Suprapubic skin (tissue), 4 donors: ENCODE measurements around the gene CRX. TPM values are rescaled to one million over a fixed set of nuclear protein-coding genes. Genes with fewer than 3 reads are reported as not detected.
A peak's percentile ranks its signal among the peaks of the same experiment; 100 is the strongest.
"Not testable (repeated sequence)": the region's sequence is repeated elsewhere in the genome, so short reads cannot be mapped to it uniquely, and the experiment has no call there.

Experiments
- DNase-seq, 2 donors: peaks; one replicate each; pipeline ENCODE4 v3.0.0-alpha.2; 2019; ENCODE audit warnings: low spot score in 2 of 2
- H3K27ac ChIP-seq: fragments of 200-600 bp; sonication (generic); one replicate; pipeline ENCODE4 v1.5.1; 2019
- H3K27me3 ChIP-seq: fragments of 200-600 bp; sonication (generic); one replicate; pipeline ENCODE4 v1.5.1; 2019
- H3K36me3 ChIP-seq: fragments of 200-600 bp; sonication (generic); one replicate; pipeline ENCODE4 v1.5.1; 2019
- H3K4me1 ChIP-seq: fragments of 200-600 bp; sonication (generic); one replicate; pipeline ENCODE4 v1.5.1; 2019
- H3K4me3 ChIP-seq: fragments of 200-600 bp; sonication (generic); one replicate; pipeline ENCODE4 v1.5.1; 2019; ENCODE audit warnings: mild to moderate bottlenecking
- H3K9me3 ChIP-seq: fragments of 200-600 bp; sonication (generic); one replicate; pipeline ENCODE4 v1.5.1; 2019
- EP300 ChIP-seq: sonication (generic); formaldehyde crosslinking; IDR thresholded peaks from one replicate; pipeline ENCODE4 v1.6.1; 2017; ENCODE audit warnings: antibody characterized with exemption
- POLR2A ChIP-seq, 2 donors: fragments of 450-650 bp; IDR thresholded peaks; one replicate each; pipeline ENCODE4 v1.6.1; 2017; ENCODE audit warnings: antibody characterized with exemption in 2 of 2, mild to moderate bottlenecking in 2 of 2, moderate library complexity in 2 of 2
- POLR2AphosphoS5 ChIP-seq, 3 donors: sonication (generic); formaldehyde crosslinking; IDR thresholded peaks; one replicate each; pipeline ENCODE4 v1.6.1; 2017; ENCODE audit warnings: antibody characterized with exemption in 3 of 3
- WGBS: methylation state at CpG from one replicate; pipeline ENCODE4 v1.1.5; 2018; 5-methylcytosine and 5-hydroxymethylcytosine counted together
- total RNA-seq, 4 donors: library from RNA; depleted of rRNA; stranded (reverse); fragments of >200 nt; gene quantifications; one replicate each; pipeline ENCODE4 v1.1.0, GENCODE V29; 2016
- TF ChIP-seq, protein P1 (sequence below), 2 donors: fragments of 200-600 bp in 1 of 2; fragments of 450-650 bp in 1 of 2; sonication (generic) in 1 of 2; IDR thresholded peaks; one replicate each; pipeline ENCODE4 v1.5.1; 2016 to 2019; ENCODE audit warnings: antibody characterized with exemption in 2 of 2, mild to moderate bottlenecking in 1 of 2, moderate library complexity in 1 of 2

The CRX gene
- not detected for total RNA-seq

DNA sequence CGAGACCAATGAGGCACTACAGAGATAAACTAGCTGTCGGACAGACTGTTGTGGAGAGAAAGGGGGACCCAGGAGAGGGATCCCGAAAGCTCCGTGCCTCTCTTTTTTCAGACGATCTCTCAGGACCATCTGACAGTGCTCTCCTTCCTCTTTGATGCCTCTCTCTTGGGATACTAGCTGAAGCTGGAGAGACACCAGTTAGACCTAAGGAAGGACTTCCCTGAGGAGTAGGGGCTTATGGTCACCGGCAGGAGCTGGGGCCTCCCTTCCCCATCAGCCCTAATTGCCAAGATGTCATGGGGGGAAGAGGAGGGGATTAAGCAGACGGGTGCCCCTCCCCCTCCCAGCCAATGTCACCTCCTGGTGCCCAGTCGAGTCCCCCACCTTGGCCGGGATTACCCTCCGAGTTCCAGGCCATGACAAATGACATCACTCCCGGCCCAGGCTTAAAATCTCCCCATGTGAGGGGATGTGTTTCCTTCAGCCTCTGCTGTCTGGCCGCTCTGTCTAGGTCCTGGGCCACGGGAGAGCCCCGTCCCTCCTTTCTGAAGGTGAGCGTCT is at the start of gene CRX:
TSS of gene CRX (plus strand) at position 478 of the 561 bp plus-strand sequence. CDS start 12,507 bp downstream, outside the sequence.
- WGBS: 45% methylated on average over 15 of the region's 15 CpGs
- DNase-seq: no peak
- Histone ChIP-seq H3K27me3 (peaks cover 54% of the 10 kb centered on the region), H3K9me3 (peaks cover under 1% of the 10 kb centered on the region), H3K36me3 (no peaks in the 10 kb centered on the region), H3K4me3 (no peak within 1 kb of the TSS), H3K27ac (no peak within 1 kb of the TSS), H3K4me1 (no peaks in the 10 kb centered on the region)
- TF ChIP-seq POLR2AphosphoS5 (IDR thresholded peaks at IDR 0.05): no peak
- no peak for TF ChIP-seq POLR2A (IDR thresholded peaks at IDR 0.05)
- TF ChIP-seq EP300: no peak
- TF ChIP-seq, protein P1, sequence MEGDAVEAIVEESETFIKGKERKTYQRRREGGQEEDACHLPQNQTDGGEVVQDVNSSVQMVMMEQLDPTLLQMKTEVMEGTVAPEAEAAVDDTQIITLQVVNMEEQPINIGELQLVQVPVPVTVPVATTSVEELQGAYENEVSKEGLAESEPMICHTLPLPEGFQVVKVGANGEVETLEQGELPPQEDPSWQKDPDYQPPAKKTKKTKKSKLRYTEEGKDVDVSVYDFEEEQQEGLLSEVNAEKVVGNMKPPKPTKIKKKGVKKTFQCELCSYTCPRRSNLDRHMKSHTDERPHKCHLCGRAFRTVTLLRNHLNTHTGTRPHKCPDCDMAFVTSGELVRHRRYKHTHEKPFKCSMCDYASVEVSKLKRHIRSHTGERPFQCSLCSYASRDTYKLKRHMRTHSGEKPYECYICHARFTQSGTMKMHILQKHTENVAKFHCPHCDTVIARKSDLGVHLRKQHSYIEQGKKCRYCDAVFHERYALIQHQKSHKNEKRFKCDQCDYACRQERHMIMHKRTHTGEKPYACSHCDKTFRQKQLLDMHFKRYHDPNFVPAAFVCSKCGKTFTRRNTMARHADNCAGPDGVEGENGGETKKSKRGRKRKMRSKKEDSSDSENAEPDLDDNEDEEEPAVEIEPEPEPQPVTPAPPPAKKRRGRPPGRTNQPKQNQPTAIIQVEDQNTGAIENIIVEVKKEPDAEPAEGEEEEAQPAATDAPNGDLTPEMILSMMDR (IDR thresholded peaks at IDR 0.05): no peak

DNA sequence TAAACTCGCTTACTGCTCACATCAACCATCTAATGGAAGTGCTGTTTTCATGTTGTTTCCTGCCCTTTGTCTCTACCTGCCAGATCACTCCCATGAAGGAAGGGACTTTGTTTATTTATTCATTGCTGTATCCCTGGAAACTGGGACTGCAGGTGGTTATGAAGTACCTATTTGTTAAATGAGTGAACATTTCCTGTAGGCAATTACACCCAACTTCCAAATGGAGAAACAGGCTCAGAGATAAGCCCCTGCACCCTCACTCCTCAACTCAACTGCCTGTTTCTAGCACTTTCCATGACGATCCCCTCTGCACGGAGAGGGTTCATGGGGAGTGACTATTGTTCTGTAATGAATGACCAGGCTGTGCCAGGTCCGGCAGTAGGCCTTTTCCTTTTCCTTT is 45.2 kb upstream of the CRX start:
- WGBS: 47% methylated on average over 4 of the region's 4 CpGs
- TF ChIP-seq POLR2A (IDR thresholded peaks at IDR 0.05) (no peak), POLR2AphosphoS5 (IDR thresholded peaks at IDR 0.05) (no peak), EP300 (no peak)
- TF ChIP-seq, protein P1 (IDR thresholded peaks at IDR 0.05): no peak
- no peak for DNase-seq
- Histone ChIP-seq H3K36me3 (peaks cover 9% of the 10 kb centered on the region), H3K9me3 (no peaks in the 10 kb centered on the region), H3K4me3 (no peak overlapping the region), H3K4me1 (peaks cover 45% of the 10 kb centered on the region), H3K27me3 (no peaks in the 10 kb centered on the region), H3K27ac (peak overlapping the region; percentile 97)

DNA sequence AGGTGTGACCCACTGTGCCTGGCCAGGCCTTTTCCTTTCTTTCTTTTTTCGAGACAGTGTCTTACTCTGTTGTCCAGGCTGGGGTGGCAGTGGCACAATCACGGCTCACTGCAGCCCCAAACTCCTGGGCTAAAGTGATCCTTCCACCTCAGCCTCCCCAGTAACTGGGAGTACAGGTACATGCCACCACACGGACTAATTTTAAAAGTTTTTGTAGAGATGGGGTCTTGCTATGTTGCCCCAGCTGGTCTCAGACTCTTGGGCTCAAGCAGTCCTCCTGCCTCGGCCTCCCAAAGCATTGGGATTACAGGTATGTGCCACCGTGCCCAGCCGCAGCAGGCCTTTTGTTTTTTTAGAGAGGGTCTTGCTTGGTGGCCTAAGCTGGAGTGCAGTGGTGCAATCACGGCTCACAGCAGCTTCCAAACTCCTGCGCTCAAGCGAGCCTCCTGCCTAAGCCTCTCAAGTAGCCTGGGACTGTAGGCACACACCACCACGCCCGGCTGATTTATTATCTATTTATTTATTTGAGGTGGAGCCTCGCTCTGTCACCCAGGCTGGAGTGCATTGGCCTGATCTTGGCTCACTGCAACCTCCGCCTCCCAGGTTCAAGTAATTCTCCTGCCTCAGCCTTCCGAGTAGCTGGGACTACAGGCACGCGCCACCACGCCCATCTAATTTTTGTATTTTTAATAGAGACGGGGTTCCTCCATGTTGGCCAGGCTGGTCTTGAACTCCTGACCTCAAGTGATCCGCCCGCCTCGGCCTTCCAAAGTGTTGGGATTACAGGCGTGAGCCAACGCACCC is 44.3 kb upstream of the CRX start:
- DNase-seq: not testable (repeated sequence)
- H3K27ac ChIP-seq: peak overlapping the region; percentile 97
- 62% methylated on average over 23 of the region's 23 CpGs for WGBS

GRCh38 chr19:47778049-47778953 is 43.4 kb upstream of the CRX start, which contains the start of gene SELENOW:
Gene SELENOW (plus strand): TSS chr19:47778703. CDS start chr19:47778786, 83 bp downstream.
- Histone ChIP-seq H3K4me3 (peak within 1 kb of the TSS; percentile 87), H3K36me3 (peaks cover 22% of the 10 kb centered on the region), H3K27me3 (no peaks in the 10 kb centered on the region), H3K27ac (peak within 1 kb of the TSS; percentile 97), H3K9me3 (no peaks in the 10 kb centered on the region), H3K4me1 (peaks cover 58% of the 10 kb centered on the region)
- TF ChIP-seq POLR2AphosphoS5 (IDR thresholded peaks at IDR 0.05) (peak; percentile 61 to 81 (median 67)), POLR2A (IDR thresholded peaks at IDR 0.05) (peak in 1 of 2 donors; percentile 86), EP300 (no peak)
- TF ChIP-seq, protein P1 (IDR thresholded peaks at IDR 0.05): no peak
- WGBS: under 1% methylated on average over 48 of the region's 65 CpGs
- DNase-seq: peak; percentile 87 to 88

More for the DNA sequence above, 44.3 kb upstream of the CRX start:
- Histone ChIP-seq H3K4me1 (peaks cover 54% of the 10 kb centered on the region), H3K36me3 (peaks cover 14% of the 10 kb centered on the region), H3K4me3 (peak overlapping the region; percentile 87)
- not testable (repeated sequence) for H3K27me3 ChIP-seq, H3K9me3 ChIP-seq

DNA sequence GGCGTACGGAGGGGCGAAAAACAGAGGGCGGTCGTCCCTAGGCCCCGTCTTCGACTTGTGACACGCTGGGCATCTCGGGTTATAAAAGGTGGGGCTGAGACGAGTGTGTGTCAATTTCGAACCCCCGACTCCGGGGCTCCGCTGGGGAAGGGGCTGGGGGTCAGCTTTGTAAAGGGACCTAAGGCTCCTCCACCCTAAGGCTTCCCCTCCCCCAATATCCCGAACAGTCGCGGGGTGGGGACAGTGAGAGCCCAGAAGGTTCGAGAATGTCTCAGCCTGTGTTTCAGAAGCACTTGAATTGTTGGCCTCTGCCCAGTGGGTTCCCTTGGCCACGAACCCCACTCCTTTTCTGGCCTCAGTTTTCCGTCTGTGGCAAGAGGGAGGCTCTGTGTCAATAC is 42.8 kb upstream of the CRX start:
- Histone ChIP-seq H3K36me3 (peaks cover 29% of the 10 kb centered on the region), H3K4me1 (peaks cover 58% of the 10 kb centered on the region), H3K9me3 (no peaks in the 10 kb centered on the region), H3K27me3 (no peaks in the 10 kb centered on the region), H3K27ac (peak overlapping the region; percentile 97), H3K4me3 (peak overlapping the region; percentile 87)
- under 1% methylated on average over 15 of the region's 20 CpGs for WGBS
- DNase-seq: no peak
- no peak for TF ChIP-seq POLR2A (IDR thresholded peaks at IDR 0.05)
- no peak for TF ChIP-seq EP300
- TF ChIP-seq, protein P1 (IDR thresholded peaks at IDR 0.05): no peak
- TF ChIP-seq POLR2AphosphoS5 (IDR thresholded peaks at IDR 0.05): no peak
